HEK293T (cell line): ENCODE data around the gene PIGZ.

Experiments used
- CTCF ChIA-PET: fragments of 350-600 bp; formaldehyde crosslinking; extraction: SDS; loops from one replicate; lab custom pipeline; 2021; ENCODE audit warnings: antibody characterized with exemption, inconsistent platforms; lab: Yijun Ruan, JAX
- POLR2A ChIA-PET: fragments of 350-600 bp; formaldehyde crosslinking; extraction: SDS; loops from one replicate; lab custom pipeline; 2020; ENCODE audit warnings: antibody characterized with exemption, inconsistent platforms; lab: Yijun Ruan, JAX
- DNase-seq: peaks from one replicate; pipeline ENCODE4 v3.0.0; 2012; ENCODE audit warnings: mixed read lengths; ENCODE audit errors: extremely low spot score
- ARNT ChIP-seq: fragments of 450-650 bp; IDR thresholded peaks from 2 replicates; pipeline ENCODE4 v1.6.1; 2017; ENCODE audit warnings: mild to moderate bottlenecking
- BHLHE40 ChIP-seq: fragments of 450-650 bp; IDR thresholded peaks from 2 replicates; pipeline ENCODE4 v1.6.1; 2016; ENCODE audit warnings: mild to moderate bottlenecking, moderate library complexity, borderline replicate concordance
- CTBP1 ChIP-seq: fragments of 450-650 bp; IDR thresholded peaks from 2 replicates; pipeline ENCODE4 v1.6.1; 2016; ENCODE audit warnings: borderline replicate concordance
- ELF4 ChIP-seq: fragments of 450-650 bp; IDR thresholded peaks from 2 replicates; pipeline ENCODE4 v1.6.1; 2017; ENCODE audit warnings: antibody characterized with exemption
- FOXK2 ChIP-seq: fragments of 450-650 bp; IDR thresholded peaks from 2 replicates; pipeline ENCODE4 v1.6.1; 2016; ENCODE audit warnings: mild to moderate bottlenecking
- FOXM1 ChIP-seq: fragments of 450-650 bp; IDR thresholded peaks from 2 replicates; pipeline ENCODE4 v1.6.1; 2017; ENCODE audit warnings: mild to moderate bottlenecking, borderline replicate concordance
- L3MBTL2 ChIP-seq: fragments of 450-650 bp; conservative IDR thresholded peaks from 2 replicates; pipeline ENCODE4 v1.6.1; 2016; ENCODE audit warnings: mild to moderate bottlenecking
- LEF1 ChIP-seq: fragments of 450-650 bp; IDR thresholded peaks from 2 replicates; pipeline ENCODE4 v1.6.1; 2017; ENCODE audit warnings: mild to moderate bottlenecking, borderline replicate concordance
- NFRKB ChIP-seq: fragments of 450-650 bp; IDR thresholded peaks from 2 replicates; pipeline ENCODE4 v1.6.1; 2016; ENCODE audit warnings: mild to moderate bottlenecking, moderate library complexity
- SP1 ChIP-seq: fragments of 450-650 bp; IDR thresholded peaks from 2 replicates; pipeline ENCODE4 v1.6.1; 2017
- SUZ12 ChIP-seq: fragments of 450-650 bp; IDR thresholded peaks from 2 replicates; pipeline ENCODE4 v1.6.1; 2016; ENCODE audit warnings: mild to moderate bottlenecking
- ZNF384 ChIP-seq: fragments of 450-650 bp; IDR thresholded peaks from 2 replicates; pipeline ENCODE4 v1.6.1; 2016

Gene PIGZ

DNA sequence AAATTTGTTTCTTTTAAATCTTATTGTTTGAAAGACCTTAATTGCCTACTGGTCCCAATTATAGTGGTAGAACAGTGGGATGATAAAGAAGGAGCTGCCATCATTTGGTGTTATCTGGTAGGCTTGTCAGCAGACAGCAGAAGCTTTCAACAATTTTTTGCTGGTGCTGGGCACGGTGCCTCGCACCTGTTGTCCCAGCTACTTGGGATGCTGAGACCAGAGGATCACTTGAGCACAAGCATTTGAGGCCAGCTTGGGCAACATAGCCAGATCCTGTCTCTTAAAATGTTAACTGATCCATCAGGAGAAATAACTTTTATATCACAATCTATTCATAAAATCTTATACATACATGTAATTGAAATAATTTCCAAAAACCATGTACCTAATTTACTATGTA lies 64.9 kb downstream of the PIGZ start:
- CTCF ChIA-PET = no interaction called here
- TF ChIP-seq BHLHE40 (no peak), SUZ12 (no peak), CTBP1 (no peak), ELF4 (no peak), ARNT (no peak), FOXK2 (no peak)
- POLR2A ChIA-PET = no interaction called here
- no peak for DNase-seq

DNA sequence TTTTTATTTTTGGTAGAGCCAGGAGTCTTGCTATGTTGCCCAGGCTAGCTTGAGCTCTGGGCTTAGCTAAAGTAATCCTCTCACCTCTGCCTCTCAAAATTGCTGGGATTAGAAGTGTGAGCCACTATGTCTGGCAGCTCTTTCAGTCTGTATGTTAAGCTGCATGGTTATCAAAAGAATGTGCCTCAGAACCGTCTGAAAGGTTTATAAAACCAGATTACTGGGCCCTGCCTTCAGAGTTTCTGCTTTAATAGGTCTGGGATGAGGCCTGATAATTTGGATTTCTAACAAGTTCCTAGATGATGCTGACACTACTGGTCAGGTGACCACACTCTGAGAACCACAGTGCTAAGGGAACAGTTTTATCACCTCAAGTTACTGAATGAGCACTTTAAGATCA lies 66.3 kb downstream of the PIGZ start:
- CTCF ChIA-PET = no interaction called here
- POLR2A ChIA-PET = no interaction called here
- no peak for DNase-seq
- TF ChIP-seq NFRKB = no peak
- TF ChIP-seq ZNF384 = no peak
- no peak for TF ChIP-seq BHLHE40

DNA sequence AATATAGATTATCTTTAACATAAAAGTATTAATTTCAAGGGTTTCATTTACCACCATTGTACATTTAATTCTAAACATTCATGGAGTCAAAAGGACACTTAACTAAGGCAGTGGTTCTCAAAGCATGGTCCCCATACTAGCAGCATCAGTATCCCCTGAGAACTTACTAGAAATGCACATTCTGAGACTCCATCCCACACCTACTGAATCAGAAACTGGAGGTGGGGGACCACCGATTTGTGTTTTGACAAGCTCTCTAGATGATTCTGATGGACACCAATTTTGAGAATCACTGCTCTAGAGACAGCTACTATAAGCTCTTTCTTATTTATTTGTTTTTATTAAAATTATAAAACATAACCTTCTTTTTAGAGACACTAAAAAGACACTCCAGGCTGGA lies 66.9 kb downstream of the PIGZ start:
- TF ChIP-seq ZNF384 (no peak), BHLHE40 (no peak), SP1 (no peak), FOXK2 (no peak), LEF1 (no peak), L3MBTL2 (no peak), SUZ12 (no peak), ELF4 (no peak), ARNT (no peak), CTBP1 (no peak), NFRKB (no peak), FOXM1 (no peak)
- POLR2A ChIA-PET = no interaction called here
- no peak for DNase-seq
- CTCF ChIA-PET = no interaction called here
